ENCODE measurements around the gene GTPBP1.

Gene GTPBP1

GRCh38 chr22:38760477-38761201 is 54.9 kb downstream of the GTPBP1 start:
- no peak for DNase-seq

- DNase-seq, result peak; percentile 24
Observed at GRCh38 chr22:38761202-38762162, 55.7 kb downstream of the GTPBP1 start.

GRCh38 chr22:38762551-38762983 is 56.8 kb downstream of the GTPBP1 start:
- peak; percentile 45 for DNase-seq

GRCh38 chr22:38766076-38766777 is 60.5 kb downstream of the GTPBP1 start:
- peak; percentile 41 for DNase-seq

- no peak for DNase-seq
Observed at GRCh38 chr22:38767313-38767712, 61.6 kb downstream of the GTPBP1 start.

- no peak for DNase-seq
Observed at GRCh38 chr22:38768036-38768435, 62.3 kb downstream of the GTPBP1 start.

- DNase-seq, result no peak
Observed at GRCh38 chr22:38770257-38770949, 64.7 kb downstream of the GTPBP1 start.

- DNase-seq, result no peak
Observed at GRCh38 chr22:38772623-38772873, 66.8 kb downstream of the GTPBP1 start.

- no peak for DNase-seq
Observed at GRCh38 chr22:38773363-38773946, 67.7 kb downstream of the GTPBP1 start.

GRCh38 chr22:38774496-38775166 is 68.9 kb downstream of the GTPBP1 start:
- DNase-seq, result no peak

GRCh38 chr22:38775656-38776055 is 69.9 kb downstream of the GTPBP1 start:
- no peak for DNase-seq

- no peak for DNase-seq
Observed at GRCh38 chr22:38776086-38776485, 70.3 kb downstream of the GTPBP1 start.

- no peak for DNase-seq
Observed at GRCh38 chr22:38777087-38777671, 71.4 kb downstream of the GTPBP1 start.

GRCh38 chr22:38781033-38781432 is 75.3 kb downstream of the GTPBP1 start:
- no peak for DNase-seq

- peak; percentile 7 for DNase-seq
Observed at GRCh38 chr22:38782402-38783094, 76.8 kb downstream of the GTPBP1 start.

All from right kidney (tissue), 1 donor.